K562 (cell line): Measurements from ENCODE around the gene LILRB3. TPM values are rescaled to one million over a fixed set of nuclear protein-coding genes. Genes with fewer than 3 reads are reported as not detected.

Experiments
- polyA plus RNA-seq, 8 experiments: library from polyadenylated mRNA; depleted of rRNA in 4 of 8; stranded (reverse) in 5 of 8; unstranded in 3 of 8; fragments of >200 nt; fragmentation: Nextera tagmentation in 2 of 8; fragmentation: Illumina TruSeq in 1 of 8; extraction: Ambion mirVana in 2 of 8; extraction: Trizol in 1 of 8; gene quantifications; 2 replicates each; pipeline versions ENCODE4 v1.2.1 to v1.2.3, GENCODE V29; 2011 to 2014; ENCODE audit warnings: inconsistent platforms in 1 of 8, missing spikeins in 1 of 8
- total RNA-seq, 7 experiments: library from RNA; depleted of rRNA in 6 of 7; stranded (reverse); fragments of >200 nt in 6 of 7; fragmentation: Illumina TruSeq in 2 of 7; extraction: Trizol in 2 of 7; gene quantifications; 2 replicates each; pipeline versions ENCODE4 v1.2.1 to v1.2.3, GENCODE V29; 2011 to 2021; ENCODE audit warnings: low replicate concordance in 1 of 7
- TF ChIP-seq, protein P1 (sequence below): fragments of 250-450 bp; sonication (Bioruptor Pico); IDR thresholded peaks from 2 replicates; pipeline ENCODE4 v1.8.0; 2021; ENCODE audit warnings: borderline replicate concordance, mild to moderate bottlenecking, moderate library complexity; ENCODE audit not compliant: poor library complexity, severe bottlenecking
- TF ChIP-seq, protein P2 (sequence below): fragments of 250-450 bp; sonication (Bioruptor Pico); IDR thresholded peaks from 2 replicates; pipeline ENCODE4 v1.9.0; 2021; ENCODE audit warnings: mild to moderate bottlenecking, inconsistent platforms
- TF ChIP-seq, protein P3 (sequence below), 3 experiments: fragments of 200-800 bp in 1 of 3; fragments of 250-450 bp in 1 of 3; fragments of 450-650 bp in 1 of 3; sonication (Bioruptor Pico) in 1 of 3; sonication (Bioruptor generic) in 1 of 3; formaldehyde crosslinking in 1 of 3; IDR thresholded peaks; 2 replicates each; pipeline versions ENCODE4 v1.6.1 to v1.8.0; 2016 to 2022; ENCODE audit warnings: mild to moderate bottlenecking in 2 of 3, missing genetic modification characterization in 2 of 3, missing compliant biosample characterization in 1 of 3, moderate library complexity in 1 of 3

The LILRB3 gene
- total and polyA plus RNA-seq, 9 of the 15 experiments (the other 6 are each of a cell fraction or from before 2014, with no cell fraction given), result 0.01 to 0.09 TPM; not detected in 7

DNA sequence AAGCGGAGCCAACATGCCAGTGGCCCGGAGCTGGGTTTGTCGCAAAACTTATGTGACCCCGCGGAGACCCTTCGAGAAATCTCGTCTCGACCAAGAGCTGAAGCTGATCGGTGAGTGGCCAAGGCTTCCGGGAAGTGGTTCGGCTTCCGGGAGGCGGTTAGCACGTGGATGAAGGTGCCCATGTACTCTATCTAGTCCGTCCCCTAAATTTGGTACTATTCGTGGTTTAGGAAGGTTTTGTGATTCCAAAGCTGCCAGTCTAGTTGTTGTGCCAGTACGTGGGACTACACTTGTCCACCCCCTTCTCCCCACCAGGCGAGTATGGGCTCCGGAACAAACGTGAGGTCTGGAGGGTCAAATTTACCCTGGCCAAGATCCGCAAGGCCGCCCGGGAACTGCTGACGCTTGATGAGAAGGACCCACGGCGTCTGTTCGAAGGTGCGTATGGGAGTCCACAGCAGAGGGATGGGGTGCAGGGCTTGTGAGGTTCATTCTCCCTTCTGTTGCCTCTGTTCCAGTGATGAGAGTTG is 21.6 kb downstream of the LILRB3 start (continued):
- TF ChIP-seq, protein P1, sequence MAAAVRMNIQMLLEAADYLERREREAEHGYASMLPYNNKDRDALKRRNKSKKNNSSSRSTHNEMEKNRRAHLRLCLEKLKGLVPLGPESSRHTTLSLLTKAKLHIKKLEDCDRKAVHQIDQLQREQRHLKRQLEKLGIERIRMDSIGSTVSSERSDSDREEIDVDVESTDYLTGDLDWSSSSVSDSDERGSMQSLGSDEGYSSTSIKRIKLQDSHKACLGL (CRISPR knock-in tag), result peak; percentile 38
- TF ChIP-seq, protein P2, sequence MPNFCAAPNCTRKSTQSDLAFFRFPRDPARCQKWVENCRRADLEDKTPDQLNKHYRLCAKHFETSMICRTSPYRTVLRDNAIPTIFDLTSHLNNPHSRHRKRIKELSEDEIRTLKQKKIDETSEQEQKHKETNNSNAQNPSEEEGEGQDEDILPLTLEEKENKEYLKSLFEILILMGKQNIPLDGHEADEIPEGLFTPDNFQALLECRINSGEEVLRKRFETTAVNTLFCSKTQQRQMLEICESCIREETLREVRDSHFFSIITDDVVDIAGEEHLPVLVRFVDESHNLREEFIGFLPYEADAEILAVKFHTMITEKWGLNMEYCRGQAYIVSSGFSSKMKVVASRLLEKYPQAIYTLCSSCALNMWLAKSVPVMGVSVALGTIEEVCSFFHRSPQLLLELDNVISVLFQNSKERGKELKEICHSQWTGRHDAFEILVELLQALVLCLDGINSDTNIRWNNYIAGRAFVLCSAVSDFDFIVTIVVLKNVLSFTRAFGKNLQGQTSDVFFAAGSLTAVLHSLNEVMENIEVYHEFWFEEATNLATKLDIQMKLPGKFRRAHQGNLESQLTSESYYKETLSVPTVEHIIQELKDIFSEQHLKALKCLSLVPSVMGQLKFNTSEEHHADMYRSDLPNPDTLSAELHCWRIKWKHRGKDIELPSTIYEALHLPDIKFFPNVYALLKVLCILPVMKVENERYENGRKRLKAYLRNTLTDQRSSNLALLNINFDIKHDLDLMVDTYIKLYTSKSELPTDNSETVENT, result no peak
- TF ChIP-seq, protein P3, sequence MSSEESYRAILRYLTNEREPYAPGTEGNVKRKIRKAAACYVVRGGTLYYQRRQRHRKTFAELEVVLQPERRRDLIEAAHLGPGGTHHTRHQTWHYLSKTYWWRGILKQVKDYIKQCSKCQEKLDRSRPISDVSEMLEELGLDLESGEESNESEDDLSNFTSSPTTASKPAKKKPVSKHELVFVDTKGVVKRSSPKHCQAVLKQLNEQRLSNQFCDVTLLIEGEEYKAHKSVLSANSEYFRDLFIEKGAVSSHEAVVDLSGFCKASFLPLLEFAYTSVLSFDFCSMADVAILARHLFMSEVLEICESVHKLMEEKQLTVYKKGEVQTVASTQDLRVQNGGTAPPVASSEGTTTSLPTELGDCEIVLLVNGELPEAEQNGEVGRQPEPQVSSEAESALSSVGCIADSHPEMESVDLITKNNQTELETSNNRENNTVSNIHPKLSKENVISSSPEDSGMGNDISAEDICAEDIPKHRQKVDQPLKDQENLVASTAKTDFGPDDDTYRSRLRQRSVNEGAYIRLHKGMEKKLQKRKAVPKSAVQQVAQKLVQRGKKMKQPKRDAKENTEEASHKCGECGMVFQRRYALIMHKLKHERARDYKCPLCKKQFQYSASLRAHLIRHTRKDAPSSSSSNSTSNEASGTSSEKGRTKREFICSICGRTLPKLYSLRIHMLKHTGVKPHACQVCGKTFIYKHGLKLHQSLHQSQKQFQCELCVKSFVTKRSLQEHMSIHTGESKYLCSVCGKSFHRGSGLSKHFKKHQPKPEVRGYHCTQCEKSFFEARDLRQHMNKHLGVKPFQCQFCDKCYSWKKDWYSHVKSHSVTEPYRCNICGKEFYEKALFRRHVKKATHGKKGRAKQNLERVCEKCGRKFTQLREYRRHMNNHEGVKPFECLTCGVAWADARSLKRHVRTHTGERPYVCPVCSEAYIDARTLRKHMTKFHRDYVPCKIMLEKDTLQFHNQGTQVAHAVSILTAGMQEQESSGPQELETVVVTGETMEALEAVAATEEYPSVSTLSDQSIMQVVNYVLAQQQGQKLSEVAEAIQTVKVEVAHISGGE (CRISPR knock-in tag; IDR thresholded peaks at IDR 0.05), result peak in 1 of 3 experiments; percentile 3; a peak in 1 of 6 replicates
